Prostate gland (tissue), 2 donors: ENCODE measurements around the gene DMBT1. TPM values are rescaled to one million over a fixed set of nuclear protein-coding genes. Genes with fewer than 3 reads are reported as not detected.

Source experiments
- DNase-seq: peaks from one replicate; pipeline ENCODE4 v3.0.0-alpha.2; 2019; ENCODE audit warnings: low spot score
- H3K27ac ChIP-seq, 2 donors: fragments of 200-600 bp; sonication (generic); 2 replicates each; pipeline ENCODE4 v1.5.1; 2017 to 2019
- H3K27me3 ChIP-seq: fragments of 200-600 bp; sonication (generic); replicated peaks from 2 replicates; pipeline ENCODE4 v1.5.1; 2019; ENCODE audit not compliant: insufficient read depth
- H3K36me3 ChIP-seq, 2 donors: fragments of 200-600 bp; sonication (generic); 1 replicate in 1 of 2; 2 replicates in 1 of 2; pipeline versions ENCODE4 v1.5.1 to v1.8.1; 2017 to 2019
- H3K4me1 ChIP-seq: fragments of 200-600 bp; sonication (generic); replicated peaks from 2 replicates; pipeline ENCODE4 v1.5.1; 2019
- H3K4me3 ChIP-seq, 2 donors: fragments of 200-600 bp; sonication (generic); 2 replicates each; pipeline ENCODE4 v1.5.1; 2017 to 2019
- H3K9me3 ChIP-seq: fragments of 200-600 bp; sonication (generic); 2 replicates; pipeline ENCODE4 v1.5.1; 2017
- CTCF ChIP-seq, 4 experiments: fragments of 200-600 bp in 2 of 4; fragments of 450-650 bp in 2 of 4; sonication (generic) in 2 of 4; IDR thresholded peaks; 1 replicate in 3 of 4; 2 replicates in 1 of 4; pipeline ENCODE4 v1.5.1; 2016 to 2019; ENCODE audit warnings: antibody characterized with exemption in 4 of 4, mild to moderate bottlenecking in 2 of 4, moderate library complexity in 2 of 4
- POLR2A ChIP-seq: fragments of 450-650 bp; IDR thresholded peaks from one replicate; pipeline ENCODE4 v1.6.1; 2016; ENCODE audit warnings: antibody characterized with exemption, mild to moderate bottlenecking
- POLR2AphosphoS5 ChIP-seq: sonication (generic); formaldehyde crosslinking; IDR thresholded peaks from one replicate; pipeline ENCODE4 v1.6.1; 2017; ENCODE audit warnings: antibody characterized with exemption
- WGBS: methylation state at CpG from one replicate; pipeline ENCODE4 v1.1.5; 2018; 5-methylcytosine and 5-hydroxymethylcytosine counted together
- intact Hi-C: fragments of 100-400 bp; cut with DNase I; formaldehyde crosslinking; loops from one replicate; pipeline ENCODE4 v1.14.2; 2022
- total RNA-seq, 2 donors: library from RNA; depleted of rRNA; stranded (reverse); fragments of >200 nt; gene quantifications; one replicate each; pipeline ENCODE4 v1.1.0, GENCODE V29; 2016

DMBT1 gene
- total RNA-seq, 2 donors from 2014 or later, result 0.51 to 4.6 TPM

GRCh38 chr10:122524811-122525210 is 35.7 kb upstream of the DMBT1 start:
- H3K27me3 ChIP-seq, result no peaks in the 10 kb centered on the region
- H3K27ac ChIP-seq, result no peak overlapping the region
- H3K4me3 ChIP-seq, result no peak overlapping the region
- TF ChIP-seq CTCF (IDR thresholded peaks at IDR 0.05) (no peak), POLR2A (no peak), POLR2AphosphoS5 (no peak)
- no peak for DNase-seq
- H3K9me3 ChIP-seq, result no peaks in the 10 kb centered on the region
- WGBS, result 93% methylated on average over 3 of the region's 3 CpGs
- intact Hi-C loops, result no loop called here
- H3K4me1 ChIP-seq, result no peaks in the 10 kb centered on the region
- no peaks in the 10 kb centered on the region for H3K36me3 ChIP-seq

GRCh38 chr10:122525788-122526187 is 34.8 kb upstream of the DMBT1 start:
- 47% methylated on average over 6 of the region's 6 CpGs for WGBS
- Histone ChIP-seq H3K4me1 (no peaks in the 10 kb centered on the region), H3K9me3 (no peaks in the 10 kb centered on the region), H3K27me3 (no peaks in the 10 kb centered on the region), H3K36me3 (no peaks in the 10 kb centered on the region), H3K4me3 (no peak overlapping the region), H3K27ac (no peak overlapping the region)
- intact Hi-C loops, result no loop called here
- TF ChIP-seq POLR2AphosphoS5, result no peak
- peak in 2 of 4 experiments; percentile 35 to 36 for TF ChIP-seq CTCF (IDR thresholded peaks at IDR 0.05)
- TF ChIP-seq POLR2A, result no peak
- no peak for DNase-seq

GRCh38 chr10:122526892-122527291 is 33.7 kb upstream of the DMBT1 start:
- no peak for DNase-seq
- intact Hi-C loops, result no loop called here

GRCh38 chr10:122530177-122530576 is 30.4 kb upstream of the DMBT1 start:
- H3K4me3 ChIP-seq, result no peak overlapping the region
- no peaks in the 10 kb centered on the region for H3K9me3 ChIP-seq
- intact Hi-C loops, result no loop called here
- no peaks in the 10 kb centered on the region for H3K36me3 ChIP-seq
- no peak for DNase-seq
- TF ChIP-seq POLR2AphosphoS5, result no peak
- WGBS, result 66% methylated on average over 11 of the region's 11 CpGs
- no peak overlapping the region for H3K27ac ChIP-seq
- H3K27me3 ChIP-seq, result no peaks in the 10 kb centered on the region
- H3K4me1 ChIP-seq, result no peaks in the 10 kb centered on the region

More at GRCh38 chr10:122526892-122527291, 33.7 kb upstream of the DMBT1 start:
- no peak overlapping the region for H3K4me3 ChIP-seq
- no peak overlapping the region for H3K27ac ChIP-seq
- TF ChIP-seq CTCF (IDR thresholded peaks at IDR 0.05) (no peak), POLR2AphosphoS5 (no peak), POLR2A (no peak)
- H3K27me3 ChIP-seq, result no peaks in the 10 kb centered on the region
- H3K36me3 ChIP-seq, result no peaks in the 10 kb centered on the region
- WGBS, result 90% methylated on average over 5 of the region's 5 CpGs
- H3K4me1 ChIP-seq, result no peaks in the 10 kb centered on the region
- no peaks in the 10 kb centered on the region for H3K9me3 ChIP-seq

GRCh38 chr10:122531261-122531660 is 29.3 kb upstream of the DMBT1 start:
- no peak for TF ChIP-seq CTCF (IDR thresholded peaks at IDR 0.05)
- TF ChIP-seq POLR2AphosphoS5, result no peak
- Histone ChIP-seq H3K4me3 (no peak overlapping the region), H3K9me3 (no peaks in the 10 kb centered on the region), H3K36me3 (no peaks in the 10 kb centered on the region), H3K4me1 (no peaks in the 10 kb centered on the region), H3K27me3 (no peaks in the 10 kb centered on the region), H3K27ac (no peak overlapping the region)
- intact Hi-C loops, result no loop called here
- 90% methylated on average over 5 of the region's 5 CpGs for WGBS
- no peak for DNase-seq
